Measurements from ENCODE around the gene SRSF1.
"Not testable (repeated sequence)": the region's sequence is repeated elsewhere in the genome, so short reads cannot be mapped to it uniquely, and the experiment has no call there.

The SRSF1 gene

DNA sequence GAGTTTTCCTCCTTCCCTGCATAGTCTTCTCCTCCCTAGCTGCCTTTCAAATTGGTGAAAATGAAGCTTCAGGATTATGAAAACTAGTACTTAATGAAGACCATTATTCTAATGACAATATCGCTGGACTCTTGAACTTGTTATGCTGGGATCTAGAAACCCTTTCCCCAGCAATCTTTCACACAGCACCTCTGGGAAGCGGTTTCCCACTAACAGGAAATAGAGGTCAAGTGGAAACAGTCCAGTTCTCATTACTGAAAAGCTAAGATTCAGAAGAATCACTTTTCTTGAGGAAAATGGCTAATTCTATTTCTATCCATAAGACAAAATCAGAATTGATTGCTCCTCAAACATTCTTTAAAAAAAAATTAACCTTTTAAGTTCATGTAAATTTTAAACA lies 17.0 kb downstream of the SRSF1 start:
- no peak for DNase-seq (ENCODE audit: low read depth in 3 of 3)

DNA sequence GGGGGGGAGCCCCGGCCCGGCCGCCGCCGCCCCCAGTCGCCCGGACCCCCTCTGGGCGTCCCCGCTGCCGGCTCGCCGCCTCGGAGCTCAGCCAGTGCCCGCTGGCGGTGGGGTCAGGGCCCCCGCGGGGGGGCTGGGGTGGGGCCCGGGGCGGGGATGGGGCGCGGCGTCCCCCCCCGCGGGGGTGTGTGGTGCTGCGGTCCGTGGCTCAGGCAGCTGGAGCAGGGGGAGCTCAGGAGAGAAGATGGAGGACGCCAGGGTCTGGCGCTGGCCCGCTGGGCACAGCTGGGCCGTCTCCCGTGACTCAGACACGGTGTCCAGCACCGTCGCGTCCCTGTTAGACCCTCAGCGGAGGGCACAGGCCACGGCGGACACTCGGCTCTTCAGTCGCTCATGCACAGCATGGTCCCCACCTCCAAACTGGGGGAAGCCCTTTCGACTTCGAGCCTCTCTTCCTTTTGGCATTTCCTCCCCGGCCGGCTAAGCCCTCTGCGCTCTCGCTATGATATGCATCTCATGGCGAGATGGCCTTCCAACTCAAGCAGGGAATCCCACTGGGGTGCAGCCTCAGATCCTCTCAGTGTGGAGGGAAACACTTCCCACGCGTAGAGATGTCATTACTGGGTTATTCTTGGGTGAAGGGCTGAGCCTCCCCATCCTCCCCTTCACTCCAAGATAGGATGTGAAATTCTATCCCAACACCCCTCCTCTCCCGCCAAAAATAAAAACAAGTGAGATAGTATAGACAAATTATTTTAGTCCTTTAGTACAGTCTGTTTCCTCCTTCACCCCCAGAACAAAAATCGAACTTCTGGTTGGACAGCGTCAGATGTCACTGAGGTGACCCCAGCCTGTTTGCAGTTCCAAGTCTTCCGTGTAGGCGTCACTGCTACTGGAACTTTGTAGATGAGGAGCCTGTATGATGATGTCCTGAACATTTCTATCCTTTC lies 18.5 kb downstream of the SRSF1 start:
- DNase-seq (ENCODE audit: low read depth in 3 of 3): peak in 2 of 3 donors; percentile 41 to 56

DNA sequence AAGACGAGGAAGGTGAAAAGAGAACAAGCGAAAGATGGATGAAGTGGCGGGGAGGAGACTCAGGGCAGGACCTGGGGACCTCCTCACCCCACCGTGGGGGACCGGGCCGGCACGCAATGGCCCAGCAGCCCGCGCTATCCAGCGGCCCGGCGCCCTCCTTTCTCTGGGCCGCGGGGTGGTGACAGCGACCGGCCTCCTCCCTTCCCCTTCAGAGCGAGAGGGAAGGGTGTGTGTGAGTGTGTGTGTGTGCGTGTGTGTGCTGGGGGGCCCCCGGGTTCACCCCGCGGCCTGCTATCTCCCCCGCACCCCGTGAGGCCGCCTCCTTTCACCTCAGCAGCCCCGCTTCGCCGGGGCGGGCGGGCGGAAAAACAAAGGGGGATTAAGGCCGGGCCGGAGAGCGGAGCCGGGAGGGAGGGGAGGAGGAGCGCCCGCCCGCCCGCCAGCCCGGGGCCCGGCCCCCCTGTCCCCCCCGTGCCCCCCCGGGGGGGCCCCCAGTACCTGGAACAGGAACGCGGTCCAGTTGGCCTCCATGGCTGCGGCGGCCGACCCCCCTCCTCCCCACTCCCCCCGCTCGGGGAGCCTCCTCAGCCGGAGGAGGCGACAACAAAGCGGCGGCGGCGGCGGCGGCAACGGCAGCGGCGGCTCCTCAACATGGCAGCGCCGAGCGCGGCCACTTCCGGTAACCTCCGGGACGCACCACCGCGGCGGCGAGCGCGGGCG lies 19.3 kb downstream of the SRSF1 start, which contains the start of gene VEZF1:
Gene VEZF1, minus strand, starts transcription at position 674 of the 720 bp plus-strand sequence. Its CDS starts 143 bp downstream, at position 531.
- DNase-seq (ENCODE audit: low read depth in 3 of 3): peak; percentile 59 to 68 (median 61)

DNA sequence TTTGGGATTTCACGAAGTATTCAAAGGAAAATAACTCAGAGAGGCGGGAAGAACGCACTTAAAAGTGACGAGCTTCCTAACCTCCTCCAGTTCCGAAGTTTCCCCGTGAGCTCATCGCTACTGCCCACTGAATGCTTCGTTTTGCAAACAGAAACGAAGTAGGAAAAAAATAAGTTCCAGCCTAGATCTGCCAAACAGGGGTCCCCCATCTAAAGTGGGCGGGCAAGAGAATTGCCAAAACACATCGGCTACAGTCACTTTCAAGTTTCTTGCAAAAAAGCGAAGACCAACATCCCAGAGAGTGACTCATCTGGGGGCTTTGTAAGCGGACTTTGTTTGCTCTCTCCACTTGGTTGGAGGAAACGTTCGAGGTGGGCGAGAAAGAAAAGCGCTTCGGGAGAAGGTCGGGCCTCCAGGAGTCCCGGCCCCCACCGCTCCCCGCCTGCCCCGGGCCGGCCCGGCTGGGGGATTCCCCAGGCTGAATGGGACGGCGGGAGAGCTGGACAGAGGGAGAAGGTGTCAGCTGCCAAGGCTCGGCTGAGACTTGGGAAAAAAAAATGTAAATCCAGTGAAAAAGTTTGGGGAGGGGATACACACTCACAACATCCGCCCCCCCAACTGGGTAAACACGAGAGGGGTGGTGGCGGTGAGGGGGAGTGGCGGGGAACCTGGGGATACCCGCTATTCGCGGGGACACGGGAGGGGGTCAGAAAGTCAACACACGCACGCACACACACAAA lies 20.0 kb downstream of the SRSF1 start:
- no peak for DNase-seq (ENCODE audit: low read depth in 3 of 3)

DNA sequence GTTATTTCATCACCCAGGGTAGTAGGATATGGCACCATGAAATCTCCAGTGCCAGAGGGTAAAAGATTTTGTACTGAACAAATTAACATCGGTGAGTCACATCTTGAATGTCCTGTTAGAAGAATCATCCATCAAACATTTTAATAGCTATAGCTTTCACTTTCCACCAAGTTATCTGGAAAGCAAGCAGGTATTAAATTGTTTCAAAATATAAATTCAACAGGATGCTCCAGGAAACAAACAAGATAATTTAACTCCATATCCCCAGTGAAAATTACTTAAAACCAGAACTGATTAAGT lies 21.4 kb downstream of the SRSF1 start:
- DNase-seq (ENCODE audit: low read depth in 3 of 3): no peak

DNA sequence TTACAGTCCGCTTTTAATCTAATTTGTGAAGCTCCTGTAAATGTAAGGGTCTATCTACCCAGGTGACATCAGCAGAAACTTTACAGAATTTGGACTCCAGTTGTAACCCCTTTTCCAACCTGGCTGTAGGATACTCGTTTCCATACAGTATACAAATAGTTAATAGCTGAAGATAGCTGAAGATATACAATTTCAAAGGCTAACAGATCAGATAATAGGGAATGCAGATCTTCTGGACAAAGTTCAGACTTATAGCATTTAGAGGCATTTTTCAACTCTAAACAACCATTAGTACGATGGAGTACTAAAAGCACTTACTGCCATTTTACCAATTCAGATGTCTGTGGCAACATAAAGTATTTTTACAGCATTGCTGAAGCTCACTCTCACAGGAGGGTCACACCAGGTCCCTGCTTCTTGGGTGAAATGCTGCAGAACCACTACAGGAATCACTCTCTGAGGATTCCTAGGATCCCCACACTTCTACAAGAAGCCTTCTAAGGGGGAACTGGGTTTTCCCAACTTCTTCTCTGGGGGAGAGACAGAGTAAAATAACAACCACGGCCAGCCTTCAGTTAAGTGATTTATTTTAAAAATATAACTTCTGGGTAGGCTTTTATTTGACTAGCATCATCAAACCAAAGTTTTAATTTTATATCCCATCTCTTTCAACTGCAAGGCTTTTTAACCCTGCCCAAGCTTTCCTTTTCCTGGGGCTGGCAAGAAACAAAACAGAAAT lies 21.9 kb downstream of the SRSF1 start:
- no peak for DNase-seq (ENCODE audit: low read depth in 3 of 3)

DNA sequence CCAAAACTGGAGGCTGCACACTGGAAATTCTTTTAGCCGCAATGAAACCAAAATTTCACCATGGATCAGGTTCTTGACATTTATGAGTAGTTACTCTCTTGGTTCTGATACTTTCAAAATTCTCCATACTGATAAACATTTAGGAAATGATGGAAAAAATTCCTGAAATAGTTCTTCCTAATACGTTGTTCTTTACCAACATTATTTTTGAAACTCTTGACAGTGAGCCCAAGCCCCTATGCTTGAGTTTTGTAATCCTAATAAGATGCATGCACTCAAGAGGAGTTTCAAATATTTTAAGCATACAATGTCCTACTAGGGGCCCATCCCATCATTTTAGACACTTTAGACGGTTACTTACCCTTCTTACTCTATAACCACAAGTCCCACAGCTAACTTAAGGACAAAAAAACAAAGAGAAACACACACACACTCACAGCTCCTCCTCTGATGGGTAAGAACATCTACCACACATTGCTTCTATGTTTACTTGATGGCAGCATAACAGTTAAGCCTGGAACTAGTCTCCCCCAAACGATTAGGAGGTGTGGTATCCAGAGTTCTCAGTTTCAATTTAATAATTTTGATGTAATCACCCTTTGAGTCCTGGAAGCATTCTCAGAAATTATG lies 22.7 kb downstream of the SRSF1 start:
- DNase-seq (ENCODE audit: low read depth in 3 of 3): no peak

DNA sequence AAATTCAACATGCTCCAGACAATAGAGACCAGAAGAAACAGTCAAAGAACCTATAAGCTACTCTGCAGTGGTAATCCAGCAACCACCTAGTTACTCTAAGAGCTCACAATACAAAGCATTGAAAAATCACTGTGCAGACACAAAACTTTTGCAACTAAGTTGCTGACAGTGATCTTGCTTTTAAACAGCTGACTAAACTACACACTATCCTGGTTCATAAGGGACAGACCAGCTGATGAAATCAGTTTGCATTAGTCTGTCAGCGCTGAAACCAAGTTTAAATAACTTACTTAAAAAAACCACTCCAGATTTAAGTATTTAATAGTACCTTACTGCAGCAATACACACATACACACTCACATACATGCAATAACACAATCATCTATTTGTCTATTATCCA lies 23.6 kb downstream of the SRSF1 start:
- DNase-seq (ENCODE audit: low read depth in 3 of 3): no peak

DNA sequence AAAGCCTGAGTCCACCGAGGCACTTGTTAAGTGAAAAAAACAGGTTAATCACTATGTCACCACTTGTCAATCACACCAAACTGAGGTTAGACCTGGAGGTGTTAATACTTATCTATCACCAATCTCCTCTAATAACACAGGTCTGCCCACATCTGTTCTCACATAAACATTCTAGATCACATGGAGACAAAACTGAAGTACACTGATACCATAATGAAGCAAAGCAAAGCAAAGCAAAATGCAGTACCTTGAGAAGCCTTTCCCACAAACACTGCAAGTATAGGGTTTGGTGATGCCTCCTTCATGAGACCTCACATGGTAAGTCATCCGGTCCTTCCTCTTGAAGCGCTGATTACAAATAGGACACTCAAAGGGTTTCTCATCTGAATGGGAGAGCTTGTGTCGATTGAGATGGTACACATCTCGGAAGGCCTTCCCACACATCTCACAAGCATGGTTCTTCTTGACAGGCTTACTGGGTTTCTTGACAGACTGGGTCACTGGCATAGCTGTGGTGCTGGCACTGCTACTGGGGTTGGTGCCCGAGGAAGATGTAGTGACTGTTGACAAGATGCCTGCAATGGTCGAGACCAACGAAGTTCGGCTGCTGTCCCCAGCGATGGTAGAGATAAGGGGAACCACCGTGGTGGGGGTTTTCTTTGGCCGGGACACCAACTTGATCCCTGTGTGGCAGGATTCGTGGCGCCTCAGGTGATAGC lies 24.4 kb downstream of the SRSF1 start:
- no peak for DNase-seq (ENCODE audit: low read depth in 3 of 3)

DNA sequence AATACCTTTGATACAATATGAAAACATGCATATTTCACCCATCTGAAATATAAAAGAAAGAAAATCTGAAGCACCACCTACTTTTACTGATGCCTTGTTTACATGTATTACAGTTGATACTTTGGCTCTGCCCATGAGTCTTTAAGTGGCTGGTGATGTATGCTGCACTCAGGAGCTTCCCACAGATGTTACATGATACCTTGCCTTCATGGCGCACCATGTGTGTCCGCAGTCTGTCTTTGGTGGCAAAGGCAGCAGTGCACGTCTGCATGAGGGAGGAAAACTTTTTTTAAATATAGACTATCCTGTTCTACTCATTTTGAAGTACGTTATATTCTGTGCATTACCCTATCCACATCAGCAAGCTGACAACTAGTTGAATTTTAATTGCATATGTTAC lies 26.5 kb downstream of the SRSF1 start:
- DNase-seq (ENCODE audit: low read depth in 3 of 3): no peak

DNA sequence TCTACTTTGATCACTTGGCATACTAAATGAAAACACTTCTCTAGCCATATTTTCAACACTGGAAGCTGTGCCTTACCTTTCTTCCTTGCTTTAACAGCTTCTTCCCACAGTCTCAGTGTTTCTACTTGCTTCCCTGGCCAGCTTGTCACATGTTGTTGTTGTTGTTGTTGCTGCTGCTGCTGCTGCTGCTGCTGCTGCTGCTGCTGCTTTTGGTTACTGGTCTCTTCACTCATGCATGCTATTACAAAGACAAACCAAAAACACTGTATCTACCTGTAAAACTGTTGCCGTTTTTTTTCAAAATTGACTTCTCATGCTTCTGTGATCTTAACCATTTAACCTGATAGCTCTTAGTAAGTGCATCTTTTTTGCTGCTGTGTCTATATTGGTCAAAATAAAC lies 28.0 kb downstream of the SRSF1 start:
- DNase-seq (ENCODE audit: low read depth in 3 of 3): no peak

DNA sequence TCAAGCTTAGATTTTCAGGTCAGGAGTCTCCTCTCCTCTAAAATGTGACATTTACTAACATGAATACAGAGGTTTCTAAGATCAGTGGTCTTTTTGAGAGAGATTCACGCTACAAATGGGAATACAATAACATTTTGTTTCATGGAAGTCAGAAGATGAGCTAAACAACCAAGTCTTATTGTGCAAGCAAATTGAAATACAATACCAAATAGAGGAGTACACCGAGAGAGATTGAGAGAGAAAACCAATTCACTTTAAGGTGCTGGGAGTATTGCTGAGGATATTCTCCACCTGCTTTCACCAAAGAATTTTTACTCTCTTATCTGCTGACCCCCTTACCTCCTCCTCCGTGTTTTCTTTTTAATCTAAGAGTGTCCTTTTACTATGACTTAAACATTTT lies 30.5 kb downstream of the SRSF1 start:
- DNase-seq (ENCODE audit: low read depth in 3 of 3): no peak

DNA sequence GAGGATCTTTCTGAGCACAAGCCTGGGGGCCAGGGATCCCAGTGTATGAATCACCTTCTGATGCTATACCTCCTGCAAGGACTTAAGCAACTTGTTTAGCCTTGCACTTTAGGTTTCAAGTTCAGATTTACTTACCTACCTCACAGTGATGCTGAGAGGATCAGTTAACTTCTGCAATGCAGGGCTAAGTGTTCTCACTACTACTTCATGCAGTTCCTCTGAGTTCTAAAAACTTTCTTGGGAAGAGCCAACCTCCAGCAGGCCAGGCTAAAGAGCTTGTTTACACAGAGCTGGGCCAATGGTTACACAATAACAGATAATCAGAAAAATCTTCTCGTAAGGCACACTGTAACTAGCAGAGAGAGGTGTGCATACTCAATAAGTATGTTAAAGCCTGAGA lies 32.0 kb downstream of the SRSF1 start:
- DNase-seq (ENCODE audit: low read depth in 3 of 3): no peak

DNA sequence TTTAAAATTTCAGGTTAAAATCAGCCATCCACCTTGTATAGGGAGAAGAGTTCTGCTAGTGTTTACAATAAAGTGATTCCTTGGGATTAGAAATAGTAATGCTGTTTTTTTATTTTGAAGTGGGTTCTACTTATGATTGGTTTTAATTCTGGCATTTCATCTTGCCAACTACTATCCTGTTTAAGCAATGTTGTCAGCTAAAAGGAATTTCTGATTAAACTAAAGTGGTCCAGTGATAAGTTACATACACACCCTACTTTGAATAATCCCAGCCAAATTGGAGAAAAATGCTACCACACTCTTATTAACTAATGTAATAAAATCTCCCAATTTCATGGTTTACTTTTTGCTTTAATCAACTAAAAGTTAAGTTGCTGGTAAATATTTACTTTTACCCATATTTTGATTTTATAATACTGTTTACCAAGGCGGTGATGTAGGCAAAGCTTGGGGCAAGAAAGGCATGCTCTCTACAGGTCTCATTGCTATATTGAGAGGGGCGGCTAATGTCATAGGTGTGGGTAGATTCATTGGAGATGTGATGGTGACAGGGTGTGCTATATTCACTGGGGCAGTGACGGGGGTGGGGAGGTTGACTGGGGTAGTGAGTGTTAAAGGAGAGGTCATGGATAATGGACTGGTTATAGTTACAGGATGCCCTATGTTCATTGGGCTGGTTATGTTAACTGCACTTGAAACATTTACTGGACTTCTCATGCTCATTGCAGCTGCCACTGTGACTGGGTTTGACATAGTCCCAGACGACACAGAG lies 32.8 kb downstream of the SRSF1 start:
- DNase-seq (ENCODE audit: low read depth in 3 of 3): not testable (repeated sequence)

DNA sequence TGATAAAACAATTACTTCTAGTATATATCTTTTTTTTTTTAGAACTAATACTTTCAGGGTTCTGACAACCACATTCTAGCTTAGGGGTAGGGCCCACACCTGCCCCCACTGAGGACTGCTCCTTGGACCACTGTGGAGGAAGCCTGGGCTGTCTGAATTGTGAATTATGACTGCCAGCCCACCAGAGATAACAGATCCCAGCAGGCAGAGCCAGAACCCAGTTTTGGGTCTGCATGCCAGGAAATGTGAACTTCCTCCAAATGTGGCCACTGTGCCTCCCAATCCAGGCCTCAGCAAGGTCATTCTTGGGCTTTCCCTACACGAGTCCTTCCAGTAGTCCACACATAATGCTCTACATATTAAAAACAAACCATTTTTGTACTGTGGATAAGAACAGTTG lies 34.9 kb downstream of the SRSF1 start:
- DNase-seq (ENCODE audit: low read depth in 3 of 3): no peak

DNA sequence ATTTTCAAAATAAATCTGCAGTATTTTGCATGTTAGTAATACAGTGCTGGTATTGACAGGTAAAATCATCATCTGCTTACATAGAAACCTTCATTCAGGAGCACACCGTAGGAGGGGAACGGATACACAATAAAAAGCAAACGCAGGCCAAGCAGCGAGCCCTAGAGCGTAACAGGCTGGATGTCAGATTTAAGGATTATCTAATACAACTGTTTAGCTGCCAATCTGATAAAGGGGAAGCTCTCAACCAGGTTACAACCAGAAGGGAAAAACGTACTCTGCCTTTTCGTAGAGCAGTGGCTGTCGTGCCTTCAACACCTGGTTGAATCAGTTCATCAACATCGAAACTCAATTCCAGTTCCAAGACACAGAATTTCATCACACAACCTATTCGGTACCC lies 35.5 kb downstream of the SRSF1 start:
- no peak for DNase-seq (ENCODE audit: low read depth in 3 of 3)

DNA sequence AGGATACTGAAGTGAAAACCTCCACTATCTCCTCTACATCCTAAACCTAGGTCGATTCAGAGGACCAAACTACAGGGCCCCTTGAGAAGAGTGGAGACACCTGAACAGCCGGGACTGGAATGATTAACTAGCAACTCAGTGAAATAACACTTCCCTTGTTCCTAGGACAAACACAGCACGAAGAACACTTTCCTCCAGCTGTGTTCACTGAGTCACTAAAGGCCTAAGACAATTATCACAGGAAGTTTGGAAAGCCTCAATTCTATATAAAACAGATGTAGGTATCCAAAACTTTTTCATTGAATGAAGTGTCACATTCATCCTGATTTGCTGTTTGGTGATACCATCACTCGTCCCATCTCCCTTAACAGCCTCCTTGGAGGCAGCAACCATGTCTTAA lies 36.3 kb downstream of the SRSF1 start:
- DNase-seq (ENCODE audit: low read depth in 3 of 3): no peak

DNA sequence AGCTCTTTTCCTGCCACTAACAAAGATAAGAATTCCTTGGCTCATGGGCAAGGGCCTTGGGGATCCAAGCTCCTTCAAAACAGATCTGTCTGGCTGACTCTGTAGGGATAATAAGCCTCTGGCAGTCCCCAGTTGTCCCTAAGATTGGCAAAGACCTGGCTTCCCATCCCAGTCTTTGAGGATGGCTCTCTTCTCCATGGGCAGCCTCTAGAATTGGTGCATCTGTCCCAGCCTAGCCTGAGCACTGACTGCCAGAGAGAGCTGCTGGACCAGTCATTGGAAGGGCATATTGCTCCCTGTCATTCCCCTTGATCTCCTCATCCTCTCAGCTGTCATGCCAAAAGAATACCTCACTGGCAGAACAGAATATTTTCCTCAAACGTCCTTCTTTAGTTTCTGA lies 38.6 kb downstream of the SRSF1 start:
- no peak for DNase-seq (ENCODE audit: low read depth in 3 of 3)

DNA sequence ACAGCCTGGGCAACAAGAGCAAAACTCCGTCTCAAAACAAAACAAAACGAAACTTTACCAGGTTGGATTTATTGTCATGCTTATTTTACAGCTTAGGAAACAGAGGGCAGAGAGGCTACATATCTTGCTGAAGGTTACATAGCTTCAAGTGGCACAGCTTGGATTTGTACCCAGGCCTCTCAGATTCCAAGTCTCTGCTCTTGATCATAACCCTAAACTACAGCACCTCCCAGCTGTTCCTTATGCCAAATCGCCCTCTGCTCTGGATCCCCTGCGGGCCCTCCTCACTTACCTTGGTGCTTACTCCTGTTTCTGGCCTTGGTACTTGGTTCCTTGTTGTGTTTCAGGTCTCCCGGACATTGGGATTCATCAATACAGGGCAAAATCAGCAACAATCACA lies 40.2 kb downstream of the SRSF1 start:
- DNase-seq (ENCODE audit: low read depth in 3 of 3): no peak

DNA sequence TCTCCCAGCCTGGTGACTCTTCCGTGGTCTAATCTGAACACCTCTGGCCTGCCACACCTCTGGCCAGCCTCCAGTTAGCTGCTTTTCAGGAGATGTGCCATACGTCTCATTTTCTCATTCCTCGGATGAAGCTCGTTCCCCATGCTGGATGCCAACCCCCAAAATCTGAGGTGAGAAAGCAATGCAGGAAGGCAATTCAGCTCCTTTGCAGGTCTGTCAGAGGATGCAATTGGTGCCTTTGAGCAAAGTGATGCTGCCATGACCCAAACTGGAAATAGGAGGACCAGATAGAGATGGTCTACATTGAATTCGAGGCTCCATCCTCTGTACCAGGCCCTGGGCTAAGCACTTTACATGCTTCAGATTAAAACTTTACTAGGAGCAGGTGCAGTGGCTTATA lies 40.8 kb downstream of the SRSF1 start:
- DNase-seq (ENCODE audit: low read depth in 3 of 3): no peak

Data from stimulated activated CD4-positive, alpha-beta T cell treated with anti-CD3 and anti-CD28 coated beads, TNF-alpha, amount 100 ng/mL, for 48 hours (primary cell).